ENCODE results near the gene TUBA1B. TPM values are rescaled to one million over a fixed set of nuclear protein-coding genes. Genes with fewer than 3 reads are reported as not detected.
"Not testable (repeated sequence)": the region's sequence is repeated elsewhere in the genome, so short reads cannot be mapped to it uniquely, and the experiment has no call there.

TUBA1B gene
- total RNA-seq, 2 experiments from 2014 or later: 1,691 to 1,705 TPM

DNA sequence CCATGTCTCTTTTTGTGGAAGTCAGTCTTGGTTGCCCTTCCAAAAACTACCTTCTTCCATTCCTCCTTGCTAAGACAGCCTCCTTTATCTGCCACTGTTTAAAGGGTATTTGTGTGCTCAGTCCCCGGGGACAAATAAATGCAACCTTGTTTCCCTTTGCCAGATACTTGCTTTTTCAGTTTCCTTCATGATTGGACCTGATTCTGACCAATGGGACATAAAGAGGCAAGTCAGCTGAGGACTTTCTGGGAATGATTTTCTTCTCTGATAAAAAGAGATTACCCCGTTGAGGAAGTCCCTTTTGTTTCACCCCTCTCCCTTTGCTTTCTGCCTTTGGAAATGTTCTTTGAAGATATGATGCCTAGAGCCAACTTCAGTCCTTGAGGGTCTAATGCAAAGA is 7.4 kb upstream of the TUBA1B start:
- Mint-ChIP-seq H3K27me3 (no peaks in the 10 kb centered on the region), H3K36me3 (ENCODE audit: low read depth) (peaks cover 3% of the 10 kb centered on the region), H3K4me3 (no peak overlapping the region), H3K4me1 (peaks cover 9% of the 10 kb centered on the region), H3K27ac (no peak overlapping the region), H3K9me3 (no peaks in the 10 kb centered on the region)
- DNase-seq: no peak
- POLR2A ChIA-PET: interaction anchor here (1.1 to 2.1 kb wide), 3 partner anchors 8 to 125 kb away, joined by 3 to 6 read pairs (median 5); partner anchors contain the start of genes TUBA1A and TUBA1B
- CTCF ChIA-PET: interaction anchor here (0.8 to 1.2 kb wide), 3 partner anchors 42 to 127 kb away, joined by 3 to 4 read pairs (median 3); no protein-coding TSS in a partner anchor

- DNase-seq: no peak
- Mint-ChIP-seq H3K4me1 (peaks cover 20% of the 10 kb centered on the region), H3K9me3 (no peaks in the 10 kb centered on the region), H3K27me3 (no peaks in the 10 kb centered on the region), H3K27ac (no peak overlapping the region), H3K36me3 (ENCODE audit: low read depth) (peaks cover 3% of the 10 kb centered on the region), H3K4me3 (no peak overlapping the region)
- ChIA-PET CTCF (interaction anchor here (0.6 to 1.2 kb wide), 2 partner anchors 128 to 1299 kb away, joined by 3 to 4 read pairs; no protein-coding TSS in a partner anchor), POLR2A (interaction anchor here (1.4 kb wide), 1 partner anchor 127 kb away, joined by 3 read pairs; no protein-coding TSS in a partner anchor)
Observed at GRCh38 chr12:49137476-49137875, 6.3 kb upstream of the TUBA1B start.

GRCh38 chr12:49136997-49137396 is 5.8 kb upstream of the TUBA1B start:
- H3K4me1 Mint-ChIP-seq: peaks cover 25% of the 10 kb centered on the region
- H3K27ac Mint-ChIP-seq; H3K9me3 Mint-ChIP-seq; H3K4me3 Mint-ChIP-seq; H3K27me3 Mint-ChIP-seq; DNase-seq; POLR2A ChIA-PET; H3K36me3 Mint-ChIP-seq (ENCODE audit: low read depth): not testable (repeated sequence)
- CTCF ChIA-PET: interaction anchor here (0.6 kb wide), 1 partner anchor 1298 kb away, joined by 3 read pairs; no protein-coding TSS in a partner anchor

DNA sequence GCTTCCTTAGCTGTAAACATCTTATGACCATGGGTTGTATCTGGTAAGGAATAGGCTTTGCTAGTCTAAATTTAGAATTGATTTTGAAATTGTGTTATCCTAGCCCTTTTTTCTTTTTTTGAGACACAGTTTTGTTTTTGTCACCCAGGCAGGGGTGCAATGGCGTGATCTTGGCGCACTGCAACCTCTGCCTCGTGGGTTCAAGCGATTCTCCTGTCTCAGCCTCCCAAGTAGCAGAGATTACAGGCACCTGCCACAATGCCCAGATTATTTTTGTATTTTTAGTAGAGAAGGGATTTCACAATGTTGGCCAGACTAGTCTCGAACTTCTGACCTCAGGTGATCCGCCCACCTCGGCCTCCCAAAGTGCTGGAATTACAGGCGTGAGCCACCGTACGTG is 2.4 kb upstream of the TUBA1B start:
- no peaks in the 10 kb centered on the region for H3K27me3 Mint-ChIP-seq
- peak overlapping the region; percentile 47 for H3K27ac Mint-ChIP-seq
- peaks cover 26% of the 10 kb centered on the region for H3K36me3 Mint-ChIP-seq (ENCODE audit: low read depth)
- DNase-seq: no peak
- ChIA-PET CTCF (interaction anchor here (0.7 to 4.1 kb wide), 6 partner anchors 11 to 209 kb away, joined by 3 to 44 read pairs (median 4); partner anchors contain the start of gene TUBA1A), POLR2A (interaction anchor here (0.9 to 6.7 kb wide), 7 partner anchors 24 to 608 kb away, joined by 3 to 261 read pairs (median 74); partner anchors contain the start of genes LMBR1L, RHEBL1, TMBIM6 and TUBA1A)
- no peaks in the 10 kb centered on the region for H3K9me3 Mint-ChIP-seq
- H3K4me3 Mint-ChIP-seq: peak overlapping the region; percentile 92
- H3K4me1 Mint-ChIP-seq: peaks cover 45% of the 10 kb centered on the region

GRCh38 chr12:49133014-49133413 is 1.8 kb upstream of the TUBA1B start:
- peak overlapping the region; percentile 47 for H3K27ac Mint-ChIP-seq
- CTCF ChIA-PET: interaction anchor here (0.6 to 4.1 kb wide), 8 partner anchors 11 to 210 kb away, joined by 3 to 44 read pairs (median 4); partner anchors contain the start of gene TUBA1A
- peaks cover 42% of the 10 kb centered on the region for H3K4me1 Mint-ChIP-seq
- H3K9me3 Mint-ChIP-seq: no peaks in the 10 kb centered on the region
- peaks cover 31% of the 10 kb centered on the region for H3K36me3 Mint-ChIP-seq (ENCODE audit: low read depth)
- POLR2A ChIA-PET: interaction anchor here (0.9 to 6.7 kb wide), 15 partner anchors 9 to 609 kb away, joined by 3 to 261 read pairs (median 44); partner anchors contain the start of genes LMBR1L, RHEBL1, SPATS2 and TMBIM6
- peak overlapping the region; percentile 92 for H3K4me3 Mint-ChIP-seq
- DNase-seq: no peak
- no peaks in the 10 kb centered on the region for H3K27me3 Mint-ChIP-seq

- Mint-ChIP-seq H3K36me3 (ENCODE audit: low read depth) (peaks cover 41% of the 10 kb centered on the region), H3K4me3 (peak overlapping the region; percentile 92), H3K27me3 (no peaks in the 10 kb centered on the region), H3K27ac (peak overlapping the region; percentile 94), H3K9me3 (no peaks in the 10 kb centered on the region), H3K4me1 (peaks cover 53% of the 10 kb centered on the region)
- no peak for DNase-seq
- POLR2A ChIA-PET: interaction anchor here (0.8 to 6.7 kb wide), 43 partner anchors 10 to 610 kb away, joined by 3 to 261 read pairs (median 9); partner anchors contain the start of genes ARF3, DDX23, KANSL2 and KMT2D
- CTCF ChIA-PET: interaction anchor here (0.6 to 4.1 kb wide), 15 partner anchors 12 to 191 kb away, joined by 3 to 44 read pairs (median 8); partner anchors contain the start of genes LMBR1L, RHEBL1, TROAP and TUBA1A
Observed at GRCh38 chr12:49131894-49132461, 783 bp upstream of the TUBA1B start.

GRCh38 chr12:49130151-49131050 is 794 bp downstream of the TUBA1B start:
- H3K27ac Mint-ChIP-seq: peak overlapping the region; percentile 97
- H3K9me3 Mint-ChIP-seq: no peaks in the 10 kb centered on the region
- H3K4me3 Mint-ChIP-seq: peak overlapping the region; percentile 96
- DNase-seq: peak; percentile 92
- CTCF ChIA-PET: interaction anchor here (0.6 to 4.1 kb wide), 35 partner anchors 9 to 236 kb away, joined by 3 to 44 read pairs (median 4); partner anchors contain the start of genes LMBR1L, RHEBL1, TROAP and TUBA1A
- POLR2A ChIA-PET: interaction anchor here (0.7 to 6.7 kb wide), 80 partner anchors 8 to 1121 kb away, joined by 3 to 261 read pairs (median 5); partner anchors contain the start of genes DDN, DDX23, DHH and KANSL2
- H3K4me1 Mint-ChIP-seq: peaks cover 54% of the 10 kb centered on the region
- H3K27me3 Mint-ChIP-seq: no peaks in the 10 kb centered on the region
- H3K36me3 Mint-ChIP-seq (ENCODE audit: low read depth): peaks cover 50% of the 10 kb centered on the region

DNA sequence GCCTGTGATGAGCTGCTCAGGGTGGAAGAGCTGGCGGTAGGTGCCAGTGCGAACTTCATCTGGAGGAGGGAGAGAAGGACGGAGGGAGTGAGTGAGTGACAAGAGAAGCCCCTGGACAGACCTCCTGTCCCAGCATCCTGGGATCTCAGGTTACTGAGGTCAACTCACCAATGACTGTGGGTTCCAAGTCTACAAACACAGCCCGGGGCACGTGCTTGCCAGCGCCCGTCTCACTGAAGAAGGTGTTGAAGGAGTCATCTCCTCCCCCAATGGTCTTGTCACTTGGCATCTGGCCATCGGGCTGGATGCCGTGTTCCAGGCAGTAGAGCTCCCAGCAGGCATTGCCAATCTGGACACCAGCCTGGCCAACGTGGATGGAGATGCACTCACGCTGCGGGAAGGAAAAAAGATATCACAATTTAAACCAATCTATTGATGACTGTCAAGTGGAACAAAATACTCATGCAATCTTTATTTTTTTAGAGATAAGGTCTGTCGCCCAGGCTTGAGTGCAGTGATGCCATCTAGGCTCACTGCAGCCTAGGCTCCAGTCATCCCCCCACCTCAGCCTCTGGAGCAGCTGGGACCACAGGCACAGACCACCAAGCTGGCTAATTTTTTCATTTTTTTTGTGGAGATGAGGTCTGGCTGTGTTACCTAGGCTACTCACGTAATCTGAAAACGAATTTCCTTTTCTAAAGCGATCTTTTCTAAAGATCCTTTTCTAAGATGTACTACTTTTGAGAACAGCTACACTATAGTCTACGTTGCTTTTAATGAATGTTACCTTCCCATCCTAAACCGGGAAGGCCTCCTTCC is 1.7 kb downstream of the TUBA1B start:
- POLR2A ChIA-PET: interaction anchor here (0.8 to 6.7 kb wide), 35 partner anchors 10 to 438 kb away, joined by 3 to 261 read pairs (median 11); partner anchors contain the start of genes DDN, DDX23, DHH and KMT2D
- no peak for DNase-seq
- CTCF ChIA-PET: interaction anchor here (0.7 to 4.1 kb wide), 17 partner anchors 8 to 151 kb away, joined by 3 to 44 read pairs (median 4); partner anchors contain the start of genes LMBR1L, RHEBL1, TUBA1A and WNT1
- Mint-ChIP-seq H3K9me3 (no peaks in the 10 kb centered on the region), H3K4me1 (peaks cover 54% of the 10 kb centered on the region), H3K4me3 (peak overlapping the region; percentile 96), H3K36me3 (ENCODE audit: low read depth) (peaks cover 50% of the 10 kb centered on the region), H3K27me3 (no peaks in the 10 kb centered on the region), H3K27ac (peak overlapping the region; percentile 97)

GRCh38 chr12:49127971-49128370 is 3.2 kb downstream of the TUBA1B start:
- H3K4me3 Mint-ChIP-seq: peak overlapping the region; percentile 37
- not testable (repeated sequence) for H3K9me3 Mint-ChIP-seq, H3K27me3 Mint-ChIP-seq, H3K27ac Mint-ChIP-seq, DNase-seq
- POLR2A ChIA-PET: interaction anchor here (0.8 to 6.7 kb wide), 13 partner anchors 11 to 195 kb away, joined by 3 to 74 read pairs (median 4); partner anchors contain the start of genes DHH, LMBR1L, RHEBL1 and TROAP
- H3K36me3 Mint-ChIP-seq (ENCODE audit: low read depth): peaks cover 50% of the 10 kb centered on the region
- H3K4me1 Mint-ChIP-seq: peaks cover 43% of the 10 kb centered on the region
- CTCF ChIA-PET: interaction anchor here (0.8 to 1.2 kb wide), 3 partner anchors 17 to 60 kb away, joined by 3 read pairs; partner anchors contain the start of genes LMBR1L and RHEBL1

- peak overlapping the region; percentile 17 for H3K27ac Mint-ChIP-seq
- H3K27me3 Mint-ChIP-seq: no peaks in the 10 kb centered on the region
- H3K4me1 Mint-ChIP-seq: peaks cover 35% of the 10 kb centered on the region
- H3K9me3 Mint-ChIP-seq: no peaks in the 10 kb centered on the region
- H3K4me3 Mint-ChIP-seq: peak overlapping the region; percentile 37
- ChIA-PET POLR2A (interaction anchor here (0.6 to 6.7 kb wide), 15 partner anchors 10 to 210 kb away, joined by 3 to 74 read pairs (median 4); partner anchors contain the start of genes C1QL4, DHH, LMBR1L and RHEBL1), CTCF (interaction anchor here (0.8 to 1.2 kb wide), 4 partner anchors 7 to 61 kb away, joined by 3 read pairs; partner anchors contain the start of genes LMBR1L and RHEBL1)
- H3K36me3 Mint-ChIP-seq (ENCODE audit: low read depth): peaks cover 50% of the 10 kb centered on the region
- DNase-seq: no peak
Observed at GRCh38 chr12:49126852-49127763, 4.1 kb downstream of the TUBA1B start.
